Measurements from ENCODE around the gene PCDHA3. TPM values are rescaled to one million over a fixed set of nuclear protein-coding genes. Genes with fewer than 3 reads are reported as not detected.
A peak's percentile ranks its signal among the peaks of the same experiment; 100 is the strongest.

The PCDHA3 gene
- polyA plus RNA-seq, 3 donors, result not detected

DNA sequence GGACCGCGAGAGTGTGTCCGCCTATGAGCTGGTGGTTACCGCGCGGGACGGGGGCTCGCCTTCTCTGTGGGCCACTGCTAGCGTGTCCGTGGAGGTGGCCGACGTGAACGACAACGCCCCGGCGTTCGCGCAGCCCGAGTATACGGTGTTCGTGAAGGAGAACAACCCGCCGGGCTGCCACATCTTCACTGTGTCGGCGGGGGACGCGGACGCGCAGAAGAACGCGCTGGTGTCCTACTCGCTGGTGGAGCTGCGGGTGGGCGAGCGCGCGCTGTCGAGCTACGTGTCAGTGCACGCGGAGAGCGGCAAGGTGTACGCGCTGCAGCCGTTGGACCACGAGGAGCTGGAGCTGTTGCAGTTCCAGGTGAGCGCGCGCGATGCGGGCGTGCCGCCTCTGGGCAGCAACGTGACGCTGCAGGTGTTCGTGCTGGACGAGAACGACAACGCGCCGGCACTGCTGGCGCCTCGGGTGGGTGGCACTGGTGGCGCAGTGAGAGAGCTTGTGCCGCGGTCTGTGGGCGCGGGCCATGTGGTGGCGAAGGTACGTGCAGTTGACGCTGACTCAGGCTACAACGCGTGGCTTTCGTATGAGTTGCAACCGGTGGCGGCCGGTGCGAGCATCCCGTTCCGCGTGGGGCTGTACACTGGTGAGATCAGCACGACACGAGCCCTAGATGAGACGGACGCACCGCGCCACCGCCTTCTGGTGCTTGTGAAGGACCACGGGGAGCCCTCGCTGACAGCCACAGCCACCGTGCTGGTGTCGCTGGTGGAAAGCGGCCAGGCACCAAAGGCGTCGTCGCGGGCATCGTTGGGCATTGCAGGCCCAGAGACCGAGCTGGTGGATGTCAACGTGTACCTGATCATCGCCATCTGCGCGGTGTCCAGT is 35.0 kb downstream of the PCDHA3 start:
- intact Hi-C loops (cut with micrococcal nuclease), result no loop called here
- Mint-ChIP-seq H3K4me3 (peak overlapping the region in 1 of 2 donors; percentile 46), H3K4me1 (no peaks in the 10 kb centered on the region), H3K36me3 (peaks cover 0 to 7% of the 10 kb centered on the region in 2 donors), H3K27ac (no peak overlapping the region), H3K9me3 (peaks cover 24 to 48% (median 36%) of the 10 kb centered on the region in 7 donors), H3K27me3 (ENCODE audit: low read depth in 3 of 3) (peaks cover 8 to 24% (median 18%) of the 10 kb centered on the region in 3 donors)
- H3K27me3 ChIP-seq (ENCODE audit: control insufficient read depth in 2 of 2, insufficient read depth in 2 of 2, low read length in 2 of 2), result peaks cover 0 to 13% of the 10 kb centered on the region in 2 donors
- no peak overlapping the region for H3K4me3 ChIP-seq (replicated peaks in 1 of 3; ENCODE audit: low read depth in 2 of 3, low read length in 3 of 3)
- no peaks in the 10 kb centered on the region for H3K4me1 ChIP-seq (ENCODE audit: control insufficient read depth in 1 of 2, insufficient read depth in 2 of 2, low read length in 2 of 2)
- H4K20me1 ChIP-seq (ENCODE audit: insufficient read depth, low read length), result no peaks in the 10 kb centered on the region
- no peaks in the 10 kb centered on the region for H3K79me2 ChIP-seq (ENCODE audit: insufficient read depth, low read length)
- H3K9ac ChIP-seq (ENCODE audit: insufficient read depth, low read length, poor library complexity, severe bottlenecking), result no peak overlapping the region
- WGBS (ENCODE audit: insufficient coverage), result 43% methylated on average over 103 of the region's 103 CpGs
- no peak for DNase-seq
- no peak overlapping the region for H3K4me2 ChIP-seq (replicated peaks; ENCODE audit: extremely low read depth, low read length, poor library complexity, severe bottlenecking)
- no peak overlapping the region for H2AFZ ChIP-seq (ENCODE audit: insufficient read depth, low read depth, low read length, poor library complexity, severe bottlenecking)
- H3K36me3 ChIP-seq (replicated peaks in 1 of 2; ENCODE audit: control insufficient read depth in 1 of 2, insufficient read depth in 2 of 2, low read length in 2 of 2), result no peaks in the 10 kb centered on the region
- H3K27ac ChIP-seq (ENCODE audit: low read depth in 1 of 2, low read length in 2 of 2), result no peak overlapping the region
- TF ChIP-seq, protein P1, sequence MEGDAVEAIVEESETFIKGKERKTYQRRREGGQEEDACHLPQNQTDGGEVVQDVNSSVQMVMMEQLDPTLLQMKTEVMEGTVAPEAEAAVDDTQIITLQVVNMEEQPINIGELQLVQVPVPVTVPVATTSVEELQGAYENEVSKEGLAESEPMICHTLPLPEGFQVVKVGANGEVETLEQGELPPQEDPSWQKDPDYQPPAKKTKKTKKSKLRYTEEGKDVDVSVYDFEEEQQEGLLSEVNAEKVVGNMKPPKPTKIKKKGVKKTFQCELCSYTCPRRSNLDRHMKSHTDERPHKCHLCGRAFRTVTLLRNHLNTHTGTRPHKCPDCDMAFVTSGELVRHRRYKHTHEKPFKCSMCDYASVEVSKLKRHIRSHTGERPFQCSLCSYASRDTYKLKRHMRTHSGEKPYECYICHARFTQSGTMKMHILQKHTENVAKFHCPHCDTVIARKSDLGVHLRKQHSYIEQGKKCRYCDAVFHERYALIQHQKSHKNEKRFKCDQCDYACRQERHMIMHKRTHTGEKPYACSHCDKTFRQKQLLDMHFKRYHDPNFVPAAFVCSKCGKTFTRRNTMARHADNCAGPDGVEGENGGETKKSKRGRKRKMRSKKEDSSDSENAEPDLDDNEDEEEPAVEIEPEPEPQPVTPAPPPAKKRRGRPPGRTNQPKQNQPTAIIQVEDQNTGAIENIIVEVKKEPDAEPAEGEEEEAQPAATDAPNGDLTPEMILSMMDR (IDR thresholded peaks at IDR 0.05), result no peak
- peaks cover 26 to 53% of the 10 kb centered on the region in 2 donors for H3K9me3 ChIP-seq (replicated peaks in 1 of 2; ENCODE audit: control insufficient read depth in 1 of 2, insufficient read depth in 1 of 2, low read length in 2 of 2)

- Mint-ChIP-seq H3K9me3 (peaks cover 26 to 48% (median 34%) of the 10 kb centered on the region in 7 donors), H3K4me1 (no peaks in the 10 kb centered on the region), H3K36me3 (no peaks in the 10 kb centered on the region), H3K27ac (no peak within 1 kb of the TSS), H3K4me3 (no peak within 1 kb of the TSS), H3K27me3 (ENCODE audit: low read depth in 3 of 3) (peaks cover 3 to 23% (median 12%) of the 10 kb centered on the region in 3 donors)
- no peak for DNase-seq
- H3K4me1 ChIP-seq (ENCODE audit: control insufficient read depth in 1 of 2, insufficient read depth in 2 of 2, low read length in 2 of 2), result no peaks in the 10 kb centered on the region
- no peak within 1 kb of the TSS for H3K9ac ChIP-seq (ENCODE audit: insufficient read depth, low read length, poor library complexity, severe bottlenecking)
- no peak within 1 kb of the TSS for H3K4me2 ChIP-seq (replicated peaks; ENCODE audit: extremely low read depth, low read length, poor library complexity, severe bottlenecking)
- no peak within 1 kb of the TSS for H3K27ac ChIP-seq (ENCODE audit: low read depth in 1 of 2, low read length in 2 of 2)
- H3K36me3 ChIP-seq (replicated peaks in 1 of 2; ENCODE audit: control insufficient read depth in 1 of 2, insufficient read depth in 2 of 2, low read length in 2 of 2), result no peaks in the 10 kb centered on the region
- H4K20me1 ChIP-seq (ENCODE audit: insufficient read depth, low read length), result no peaks in the 10 kb centered on the region
- peaks cover 34 to 41% of the 10 kb centered on the region in 2 donors for H3K9me3 ChIP-seq (replicated peaks in 1 of 2; ENCODE audit: control insufficient read depth in 1 of 2, insufficient read depth in 1 of 2, low read length in 2 of 2)
- H2AFZ ChIP-seq (ENCODE audit: insufficient read depth, low read depth, low read length, poor library complexity, severe bottlenecking), result no peak within 1 kb of the TSS
- 30% methylated on average over 24 of the region's 47 CpGs for WGBS (ENCODE audit: insufficient coverage)
- H3K79me2 ChIP-seq (ENCODE audit: insufficient read depth, low read length), result no peaks in the 10 kb centered on the region
- intact Hi-C loops (cut with micrococcal nuclease), result no loop called here
- TF ChIP-seq, protein P1 (IDR thresholded peaks at IDR 0.05), result no peak
- H3K4me3 ChIP-seq (replicated peaks in 1 of 3; ENCODE audit: low read depth in 2 of 3, low read length in 3 of 3), result no peak within 1 kb of the TSS
- H3K27me3 ChIP-seq (ENCODE audit: control insufficient read depth in 2 of 2, insufficient read depth in 2 of 2, low read length in 2 of 2), result peaks cover 0 to 2% of the 10 kb centered on the region in 2 donors
Measured at GRCh38 chr5:140840978-140841962, 40.4 kb downstream of the PCDHA3 start, which contains the start of gene PCDHA8. Gene PCDHA8 (plus strand): TSS chr5:140841187. CDS start chr5:140841322, 135 bp downstream.
